Measurements from ENCODE around the gene ZNF836. TPM values are rescaled to one million over a fixed set of nuclear protein-coding genes. Genes with fewer than 3 reads are reported as not detected.
A peak's percentile ranks its signal among the peaks of the same experiment; 100 is the strongest.

The ZNF836 gene
- total and polyA plus RNA-seq, 9 of the 15 experiments (the other 6 are each of a cell fraction or from before 2014, with no cell fraction given), result 0.24 to 0.69 (median 0.64) TPM; not detected in 2

GRCh38 chr19:52212572-52213255 is 41.3 kb upstream of the ZNF836 start:
- Histone ChIP-seq H3K27me3 (ENCODE audit: control insufficient read depth in 2 of 2, insufficient read depth in 2 of 2, low read length in 2 of 2) (no peaks in the 10 kb centered on the region), H3K79me2 (ENCODE audit: control insufficient read depth, insufficient read depth, low read length) (no peaks in the 10 kb centered on the region), H3K36me3 (ENCODE audit: control insufficient read depth, insufficient read depth, low read length) (peaks cover 91% of the 10 kb centered on the region), H4K20me1 (replicated peaks; ENCODE audit: control insufficient read depth, insufficient read depth, low read length) (0 out of 2 replicates have a peak, but pooled peaks cover 2% of the 10 kb centered on the region), H3K4me3 (no peak overlapping the region), H3K27ac (ENCODE audit: extremely low read depth, low read depth, low read length) (no peak overlapping the region), H3K9me1 (ENCODE audit: control insufficient read depth, insufficient read depth, low read length) (no peaks in the 10 kb centered on the region), H3K9me3 (replicated peaks; ENCODE audit: control insufficient read depth, insufficient read depth, low read depth, low read length) (no peaks in the 10 kb centered on the region), H3K4me1 (replicated peaks in 1 of 2; ENCODE audit: control insufficient read depth in 2 of 2, insufficient read depth in 2 of 2, low read length in 2 of 2) (peaks cover 5 to 6% of the 10 kb centered on the region in 2 experiments; a peak in 3 of 5 replicates), H3K9ac (ENCODE audit: insufficient read depth in 1 of 2, low read depth in 2 of 2, low read length in 2 of 2) (no peak overlapping the region), H3K4me2 (ENCODE audit: insufficient read depth, low read length) (no peak overlapping the region), H2AFZ (ENCODE audit: low read depth, low read length) (no peak overlapping the region)
- DNase-seq (ENCODE audit: extremely low read depth in 1 of 4, low spot score in 3 of 4), result no peak
- POLR2A ChIA-PET, result no interaction called here
- FAIRE-seq, result no peak
- intact Hi-C loops (cut with micrococcal nuclease) (no loop called here), in situ Hi-C loops (cut with MboI) (no loop called here)
- 95% methylated on average over 25 of the region's 25 CpGs for WGBS (ENCODE audit: insufficient coverage, low coverage, missing lambda C conversion rate)
- no peak for ATAC-seq
- CTCF ChIA-PET (ENCODE audit: low intra/inter-chr PET ratio), result no interaction called here
- BruUV-seq (replicated peaks), result no TSS peak
- TF ChIP-seq SNRNP70 (optimal IDR thresholded peaks at IDR 0.05; ENCODE audit: low read depth, low read length), result no peak
- no peak for TF ChIP-seq TSC22D4 (tag; IDR thresholded peaks at IDR 0.05)
- TF ChIP-seq MTA2 (IDR thresholded peaks at IDR 0.05; ENCODE audit: low read depth), result no peak
- TF ChIP-seq ZNF717 (CRISPR knock-in tag; IDR thresholded peaks at IDR 0.05), result no peak
- TF ChIP-seq, protein P1, sequence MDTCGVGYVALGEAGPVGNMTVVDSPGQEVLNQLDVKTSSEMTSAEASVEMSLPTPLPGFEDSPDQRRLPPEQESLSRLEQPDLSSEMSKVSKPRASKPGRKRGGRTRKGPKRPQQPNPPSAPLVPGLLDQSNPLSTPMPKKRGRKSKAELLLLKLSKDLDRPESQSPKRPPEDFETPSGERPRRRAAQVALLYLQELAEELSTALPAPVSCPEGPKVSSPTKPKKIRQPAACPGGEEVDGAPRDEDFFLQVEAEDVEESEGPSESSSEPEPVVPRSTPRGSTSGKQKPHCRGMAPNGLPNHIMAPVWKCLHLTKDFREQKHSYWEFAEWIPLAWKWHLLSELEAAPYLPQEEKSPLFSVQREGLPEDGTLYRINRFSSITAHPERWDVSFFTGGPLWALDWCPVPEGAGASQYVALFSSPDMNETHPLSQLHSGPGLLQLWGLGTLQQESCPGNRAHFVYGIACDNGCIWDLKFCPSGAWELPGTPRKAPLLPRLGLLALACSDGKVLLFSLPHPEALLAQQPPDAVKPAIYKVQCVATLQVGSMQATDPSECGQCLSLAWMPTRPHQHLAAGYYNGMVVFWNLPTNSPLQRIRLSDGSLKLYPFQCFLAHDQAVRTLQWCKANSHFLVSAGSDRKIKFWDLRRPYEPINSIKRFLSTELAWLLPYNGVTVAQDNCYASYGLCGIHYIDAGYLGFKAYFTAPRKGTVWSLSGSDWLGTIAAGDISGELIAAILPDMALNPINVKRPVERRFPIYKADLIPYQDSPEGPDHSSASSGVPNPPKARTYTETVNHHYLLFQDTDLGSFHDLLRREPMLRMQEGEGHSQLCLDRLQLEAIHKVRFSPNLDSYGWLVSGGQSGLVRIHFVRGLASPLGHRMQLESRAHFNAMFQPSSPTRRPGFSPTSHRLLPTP (IDR thresholded peaks at IDR 0.05; ENCODE audit: borderline replicate concordance, extremely low read depth, insufficient read length), result no peak
- TF ChIP-seq ZNF347 (CRISPR knock-in tag; IDR thresholded peaks at IDR 0.05; ENCODE audit: low read depth), result no peak
- TF ChIP-seq RBFOX2 (IDR thresholded peaks at IDR 0.05; ENCODE audit: low read depth, low read length), result 0 out of 2 replicates have a peak, but pooled peaks have one; percentile 13
- TF ChIP-seq POLR2G (IDR thresholded peaks at IDR 0.05; ENCODE audit: low read depth, low read length), result 0 out of 2 replicates have a peak, but pooled peaks have one; percentile 27
- no peak for TF ChIP-seq ZNF143 (CRISPR knock-in tag; IDR thresholded peaks at IDR 0.05)
- no peak for TF ChIP-seq ZNF263 (CRISPR knock-in tag; IDR thresholded peaks at IDR 0.05; ENCODE audit: borderline replicate concordance)
- TF ChIP-seq GTF2E2 (tag; IDR thresholded peaks at IDR 0.05), result no peak

All from K562 (cell line).